NCI-H2029 (cell line): ENCODE results near the gene GPR183.

ENCODE experiments used
- DNase-seq: peaks from one replicate; lab custom pipeline; 2025; lab: John Stamatoyannopoulos, UW

GPR183 gene

DNA sequence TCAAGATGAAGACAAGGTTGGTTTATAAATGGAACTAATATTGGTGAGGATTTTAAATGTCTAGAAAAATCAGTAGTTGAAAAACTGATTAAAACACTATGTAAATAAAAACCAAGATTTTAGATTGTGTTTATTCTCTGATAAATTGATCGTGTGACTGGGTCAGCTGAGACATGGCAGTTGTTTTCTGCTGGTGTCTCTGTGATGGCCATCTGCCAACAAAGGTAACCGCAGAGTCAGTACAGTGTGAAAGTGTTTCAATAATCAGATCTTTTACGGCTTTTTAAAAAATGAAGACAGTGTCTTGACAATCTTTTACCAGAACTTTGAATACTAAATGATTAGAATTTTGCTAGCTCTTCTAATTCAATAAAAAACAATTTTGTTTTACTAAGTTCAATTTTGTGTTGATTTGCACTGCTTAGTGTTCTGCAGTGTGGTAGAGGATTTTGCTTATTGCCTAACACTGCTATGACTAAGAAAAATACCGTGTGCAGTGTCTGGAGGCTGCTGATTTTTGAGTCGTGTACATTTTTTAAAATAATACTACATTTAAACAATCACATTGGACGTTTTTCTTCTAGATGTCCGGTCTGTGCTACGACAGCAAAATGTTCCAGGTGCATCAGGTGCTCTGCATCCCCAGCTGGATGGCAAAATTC, 32.7 kb upstream of the GPR183 start:
- DNase-seq: no peak

- DNase-seq: no peak
These were observed 32.1 kb upstream of the GPR183 start for GRCh38 chr13:99339230-99339721.

DNA sequence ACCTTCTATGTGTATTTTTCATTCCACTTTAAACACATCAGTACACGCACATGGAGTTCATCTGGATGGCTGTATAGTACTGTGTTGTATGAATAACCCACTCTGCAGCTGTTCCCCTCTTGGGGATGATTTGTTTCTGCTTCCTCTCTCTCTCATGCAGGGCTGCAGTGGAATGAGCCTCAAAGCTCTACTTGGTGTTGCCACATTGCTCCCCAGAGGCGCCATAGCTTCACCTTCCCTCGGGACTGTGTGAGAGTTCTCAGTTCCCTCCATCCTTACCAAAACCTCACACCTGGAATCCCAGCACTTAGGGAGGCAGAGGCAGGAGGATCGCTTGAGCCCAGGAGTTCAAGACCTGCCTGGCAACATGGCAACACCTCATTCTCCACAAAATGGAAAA, 28.4 kb upstream of the GPR183 start:
- no peak for DNase-seq

DNA sequence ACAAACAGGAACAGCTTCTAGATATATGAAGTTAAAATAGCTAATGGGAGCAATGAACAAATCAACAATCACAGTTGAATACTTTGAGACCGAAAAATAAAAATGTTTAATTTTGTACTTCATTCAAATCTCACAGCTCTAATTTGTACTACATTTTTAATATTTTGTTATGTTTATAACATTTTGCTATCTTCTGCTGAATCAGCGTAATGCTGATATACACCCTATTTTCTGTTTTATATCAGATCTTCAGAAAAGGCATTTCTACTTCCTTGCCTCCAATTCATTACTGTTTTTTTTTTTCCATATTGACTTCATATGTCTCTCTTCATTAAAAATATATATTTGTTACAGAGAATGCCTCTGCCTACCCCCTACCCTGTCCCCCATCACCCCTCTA, 27.9 kb upstream of the GPR183 start:
- no peak for DNase-seq

DNA sequence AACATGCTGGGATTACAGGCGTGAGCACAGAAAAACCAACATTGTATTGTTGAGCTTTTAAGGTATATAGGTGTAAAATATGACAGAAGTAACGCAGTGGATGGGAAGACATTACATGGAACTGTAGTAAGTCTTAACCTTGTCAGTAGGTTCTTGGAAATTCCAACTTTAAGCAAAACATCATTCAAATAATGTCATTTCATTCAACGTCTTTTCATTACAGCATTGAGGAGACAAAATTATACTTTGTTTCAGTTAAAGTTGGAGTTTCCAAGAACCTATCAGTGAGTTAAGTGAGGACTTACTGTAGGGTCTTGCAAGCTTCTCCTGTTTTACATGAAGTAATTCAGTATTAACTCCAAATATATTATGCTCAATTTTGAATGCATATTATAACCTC, 27.0 kb upstream of the GPR183 start:
- no peak for DNase-seq

GRCh38 chr13:99332456-99332855, 25.3 kb upstream of the GPR183 start:
- DNase-seq: no peak

DNA sequence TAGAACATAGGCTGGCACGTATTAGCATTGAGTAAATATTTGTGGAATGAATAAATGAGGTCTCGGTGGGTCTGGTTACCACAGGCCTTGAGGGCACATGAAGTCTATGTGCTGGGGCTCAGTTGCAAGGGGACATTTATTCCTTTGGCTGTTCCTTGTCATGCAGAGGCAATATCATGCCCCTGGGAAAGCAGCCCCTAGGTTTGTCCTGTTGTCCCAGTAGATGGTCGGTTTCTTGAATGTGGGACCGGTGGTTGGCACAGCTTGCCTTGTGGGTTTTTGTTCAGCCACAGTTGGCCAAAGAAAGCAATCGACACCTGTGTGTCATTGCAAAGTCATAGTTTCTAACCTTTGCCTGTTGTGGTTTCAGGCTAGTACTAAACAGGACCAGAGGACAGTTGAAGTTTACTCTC, 24.7 kb upstream of the GPR183 start:
- DNase-seq: no peak

DNA sequence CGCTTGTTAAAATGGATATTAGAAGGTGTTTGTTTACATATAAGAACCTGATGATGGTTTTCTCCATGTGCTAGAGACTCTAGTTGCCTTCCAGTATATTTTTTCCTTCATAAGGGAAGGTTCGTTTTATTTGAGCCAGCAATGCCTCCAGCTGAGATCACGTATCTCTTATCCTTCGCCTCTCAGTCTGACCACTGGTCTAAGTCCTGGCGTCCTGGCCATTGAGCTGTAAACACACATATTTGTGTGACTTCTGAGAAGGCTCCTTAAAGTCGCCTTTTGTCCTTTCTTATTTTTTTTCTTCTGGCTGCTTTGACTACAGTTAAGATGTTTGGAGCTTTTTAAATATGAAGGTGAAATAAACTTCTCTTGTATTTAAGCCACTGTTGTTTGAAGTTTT, 23.7 kb upstream of the GPR183 start:
- no peak for DNase-seq

GRCh38 chr13:99329477-99329876, 22.3 kb upstream of the GPR183 start:
- no peak for DNase-seq

DNA sequence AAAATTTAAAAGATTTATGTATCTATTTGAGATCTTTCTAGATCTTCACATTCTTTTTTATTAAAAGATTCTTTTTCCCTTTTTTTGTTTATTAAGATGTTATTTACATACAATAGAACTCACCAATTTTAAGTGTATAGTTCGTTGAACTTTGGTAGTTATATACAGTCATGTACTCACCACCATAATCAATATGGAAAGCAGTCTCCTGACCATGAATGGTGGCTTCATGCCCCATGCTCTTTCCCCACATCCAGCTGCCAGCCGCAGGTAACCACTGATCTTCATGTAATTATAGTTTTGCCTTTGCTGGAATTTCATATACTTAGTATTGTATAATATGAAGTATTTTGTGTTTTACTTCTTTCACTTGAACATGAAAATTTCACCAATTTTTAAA, 20.6 kb upstream of the GPR183 start:
- DNase-seq: no peak

- no peak for DNase-seq
These were observed 19.9 kb upstream of the GPR183 start for GRCh38 chr13:99327126-99327525.

GRCh38 chr13:99326012-99326411, 18.8 kb upstream of the GPR183 start:
- DNase-seq: no peak

- no peak for DNase-seq
These were observed 16.3 kb upstream of the GPR183 start for GRCh38 chr13:99323488-99323887.

DNA sequence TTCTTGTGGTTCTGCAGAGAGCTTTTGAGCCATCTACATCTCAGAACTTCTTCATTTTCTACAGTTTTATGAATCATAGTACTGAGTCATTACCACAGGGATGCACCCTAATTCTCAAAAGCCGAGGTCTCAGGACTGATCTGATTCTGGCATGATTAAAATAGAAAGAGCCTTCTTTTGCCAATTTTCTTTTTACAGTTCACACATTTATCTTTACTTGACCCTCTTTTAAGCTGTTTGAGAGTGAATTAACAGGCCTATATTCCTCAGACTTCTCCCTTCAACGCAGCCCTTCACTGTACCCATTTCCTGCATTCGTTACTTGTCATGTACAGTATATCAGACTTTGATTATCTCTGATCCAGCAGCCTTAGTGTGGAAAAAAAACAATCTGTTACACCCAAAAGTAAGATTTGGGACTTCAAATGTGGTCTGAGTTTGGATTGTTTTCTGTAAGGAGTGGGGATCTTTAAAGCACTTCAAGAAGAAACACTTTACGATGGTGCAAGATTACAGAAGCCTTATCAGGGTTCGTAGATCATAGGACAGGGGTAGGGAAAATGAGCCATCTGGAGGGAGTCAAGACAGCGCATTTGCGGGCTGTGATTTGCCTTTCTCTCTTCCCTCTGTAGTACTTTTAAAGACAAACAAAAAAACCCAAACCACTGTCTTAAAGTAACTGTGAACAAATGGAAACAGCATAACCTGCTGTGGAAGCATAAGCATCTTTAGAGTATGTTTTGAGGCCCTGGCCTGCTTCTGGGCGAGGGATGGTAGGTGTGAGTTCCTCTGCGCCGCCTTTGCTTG, 15.3 kb upstream of the GPR183 start:
- no peak for DNase-seq

- no peak for DNase-seq
These were observed 14.5 kb upstream of the GPR183 start for GRCh38 chr13:99321709-99322108.

GRCh38 chr13:99320693-99321481, 13.7 kb upstream of the GPR183 start:
- no peak for DNase-seq

- DNase-seq: peak; percentile 78
These were observed 9.6 kb upstream of the GPR183 start for GRCh38 chr13:99316657-99317256.

DNA sequence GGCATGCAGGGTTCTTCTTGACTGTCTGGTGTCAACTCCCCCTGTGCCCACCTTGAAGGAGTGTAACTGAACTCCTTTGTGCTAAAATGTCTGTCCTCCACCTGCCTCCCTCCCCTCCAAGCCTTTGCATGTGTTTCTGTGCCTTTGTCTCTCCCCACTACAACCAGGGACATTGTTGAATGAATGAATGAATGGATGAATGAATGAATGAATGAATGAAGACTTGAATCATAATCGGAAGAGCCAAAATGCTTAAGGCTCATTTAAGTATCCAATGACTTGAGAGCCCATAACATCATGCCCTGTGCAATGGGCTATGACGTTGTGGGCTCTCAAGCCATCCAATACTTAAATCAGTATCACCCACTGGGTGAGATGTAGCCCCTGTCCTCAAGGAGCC, 9.0 kb upstream of the GPR183 start:
- DNase-seq: peak; percentile 42

DNA sequence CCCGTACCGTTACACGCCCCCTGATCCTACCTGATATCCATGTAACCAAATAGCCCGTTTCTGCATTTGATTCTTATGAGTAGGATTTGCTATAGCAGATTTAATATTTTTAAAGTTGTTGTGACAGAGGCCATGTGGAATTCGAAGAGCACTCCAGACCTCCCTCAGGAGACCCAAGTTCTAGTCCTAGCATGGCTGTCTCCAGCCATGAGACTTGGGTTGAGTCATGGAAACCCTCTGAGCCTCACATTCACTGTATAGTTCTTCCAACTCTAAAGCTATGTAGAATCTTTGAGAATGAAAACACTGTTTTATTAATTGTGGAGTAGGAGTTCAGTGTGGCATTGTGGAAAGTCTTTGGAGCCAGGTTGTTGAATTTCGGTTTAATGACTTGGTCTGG, 8.0 kb upstream of the GPR183 start:
- DNase-seq: no peak

DNA sequence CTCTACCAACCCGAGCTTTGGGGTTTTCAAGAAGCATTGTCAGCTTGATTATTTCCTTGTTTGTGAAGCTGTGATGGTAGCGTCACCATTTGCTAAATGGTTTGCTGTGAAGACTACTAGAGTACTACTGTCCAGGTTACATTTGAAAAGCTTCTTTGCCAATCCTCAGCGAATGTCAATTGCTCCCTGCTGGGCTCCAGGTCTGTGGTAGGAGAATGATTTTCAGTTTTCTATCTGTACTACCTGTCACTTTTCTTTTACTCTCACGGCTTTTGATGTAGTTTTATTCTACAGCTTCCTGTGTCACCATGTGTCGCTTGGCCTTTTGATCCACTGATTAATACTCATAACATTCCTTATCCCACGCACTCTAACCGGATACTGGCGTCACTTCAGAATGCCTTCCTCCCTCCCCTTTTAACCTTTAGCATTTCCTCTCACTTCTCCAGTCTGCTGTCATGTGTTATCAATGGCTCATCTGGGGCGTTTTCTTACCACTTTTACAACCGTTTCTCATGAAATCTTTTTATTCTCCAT, 7.5 kb upstream of the GPR183 start:
- no peak for DNase-seq

GRCh38 chr13:99313941-99314340, 6.7 kb upstream of the GPR183 start:
- no peak for DNase-seq

DNA sequence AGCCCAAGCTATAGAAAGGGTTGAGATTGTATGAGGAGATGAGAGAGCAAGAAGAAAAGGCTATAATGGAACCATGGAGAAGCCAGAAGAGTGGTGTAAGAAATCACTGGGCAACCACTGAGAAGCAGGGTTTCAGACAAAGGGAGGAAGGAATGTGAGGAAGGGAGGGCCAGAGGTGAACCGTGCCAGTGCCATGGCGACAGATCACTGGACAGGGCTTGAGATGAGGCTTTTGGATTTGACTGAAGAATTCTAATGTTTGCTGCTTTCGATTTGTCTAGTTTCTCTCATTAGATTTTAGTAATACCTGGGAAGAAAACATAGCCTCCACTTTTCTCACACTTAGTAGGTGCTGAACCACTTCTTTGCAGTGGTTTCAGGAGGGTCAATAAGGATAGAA, 6.3 kb upstream of the GPR183 start:
- DNase-seq: no peak
